H1 (cell line): Measurements from ENCODE around the gene FOXL2. TPM values are rescaled to one million over a fixed set of nuclear protein-coding genes. Genes with fewer than 3 reads are reported as not detected.

Experiments
- GABPA ChIP-seq: IDR thresholded peaks from 2 replicates; pipeline ENCODE4 v1.6.1; 2011; ENCODE audit warnings: mild to moderate bottlenecking, low read length, moderate library complexity, borderline replicate concordance; ENCODE audit not compliant: insufficient read depth
- JUND ChIP-seq: IDR thresholded peaks from 2 replicates; pipeline ENCODE4 v1.6.1; 2011; ENCODE audit warnings: mild to moderate bottlenecking, improper control_type of control experiment, low read length
- NRF1 ChIP-seq: IDR thresholded peaks from 2 replicates; pipeline ENCODE4 v1.6.1; 2011; ENCODE audit warnings: mild to moderate bottlenecking, low read depth, low read length, improper control_type of control experiment
- PHF8 ChIP-seq: fragments of 200-600 bp; sonication (generic); conservative IDR thresholded peaks from 2 replicates; pipeline ENCODE4 v1.7.1; 2012; ENCODE audit warnings: low read depth, mild to moderate bottlenecking, inconsistent platforms, low read length, moderate library complexity
- RNF2 ChIP-seq: fragments of 200-900, 300-1000 bp; sonication (generic); IDR thresholded peaks from 2 replicates; pipeline ENCODE4 v1.7.1; 2016; ENCODE audit warnings: borderline replicate concordance, low read depth, mild to moderate bottlenecking, antibody characterized with exemption, low read length; ENCODE audit not compliant: poor library complexity, severe bottlenecking; ENCODE audit errors: missing control alignments
- SP4 ChIP-seq: IDR thresholded peaks from 2 replicates; pipeline ENCODE4 v1.6.1; 2012; ENCODE audit warnings: low read length, inconsistent platforms
- SUZ12 ChIP-seq: fragments of 200-600 bp; sonication (generic); IDR thresholded peaks from 2 replicates; pipeline ENCODE4 v1.6.1; 2012; ENCODE audit warnings: mild to moderate bottlenecking, inconsistent platforms, low read length, moderate library complexity, mixed read lengths
- polyA plus RNA-seq, 7 experiments: library from polyadenylated mRNA; depleted of rRNA in 3 of 7; stranded (reverse) in 5 of 7; unstranded in 2 of 7; fragments of >200 nt in 5 of 7; fragments of 200-250 nt in 2 of 7; gene quantifications; 1 replicate in 5 of 7; 2 replicates in 1 of 7; 4 replicates in 1 of 7; pipeline versions ENCODE4 v1.2.1 to v1.2.3, GENCODE V29; 2011 to 2013; ENCODE audit warnings: missing spikeins in 2 of 7, mixed read lengths in 2 of 7
- total RNA-seq: library from RNA; stranded (reverse); fragmentation: NEBNext Ultra II Directional; extraction: Animal tissue kit (Norgen Biotek cat#: 25700); gene quantifications from 2 replicates; pipeline ENCODE4 v1.2.1, GENCODE V29; 2021
- TF ChIP-seq, protein P1 (sequence below): IDR thresholded peaks from 2 replicates; pipeline ENCODE4 v1.6.1; 2012; ENCODE audit warnings: inconsistent platforms
- TF ChIP-seq, protein P2 (sequence below): IDR thresholded peaks from 2 replicates; pipeline ENCODE4 v1.6.1; 2012; ENCODE audit warnings: inconsistent platforms

The FOXL2 gene
- total and polyA plus RNA-seq, 2 of the 8 experiments (the other 6 are each of a cell fraction or from before 2014, with no cell fraction given): 0.59 to 2.4 TPM

DNA sequence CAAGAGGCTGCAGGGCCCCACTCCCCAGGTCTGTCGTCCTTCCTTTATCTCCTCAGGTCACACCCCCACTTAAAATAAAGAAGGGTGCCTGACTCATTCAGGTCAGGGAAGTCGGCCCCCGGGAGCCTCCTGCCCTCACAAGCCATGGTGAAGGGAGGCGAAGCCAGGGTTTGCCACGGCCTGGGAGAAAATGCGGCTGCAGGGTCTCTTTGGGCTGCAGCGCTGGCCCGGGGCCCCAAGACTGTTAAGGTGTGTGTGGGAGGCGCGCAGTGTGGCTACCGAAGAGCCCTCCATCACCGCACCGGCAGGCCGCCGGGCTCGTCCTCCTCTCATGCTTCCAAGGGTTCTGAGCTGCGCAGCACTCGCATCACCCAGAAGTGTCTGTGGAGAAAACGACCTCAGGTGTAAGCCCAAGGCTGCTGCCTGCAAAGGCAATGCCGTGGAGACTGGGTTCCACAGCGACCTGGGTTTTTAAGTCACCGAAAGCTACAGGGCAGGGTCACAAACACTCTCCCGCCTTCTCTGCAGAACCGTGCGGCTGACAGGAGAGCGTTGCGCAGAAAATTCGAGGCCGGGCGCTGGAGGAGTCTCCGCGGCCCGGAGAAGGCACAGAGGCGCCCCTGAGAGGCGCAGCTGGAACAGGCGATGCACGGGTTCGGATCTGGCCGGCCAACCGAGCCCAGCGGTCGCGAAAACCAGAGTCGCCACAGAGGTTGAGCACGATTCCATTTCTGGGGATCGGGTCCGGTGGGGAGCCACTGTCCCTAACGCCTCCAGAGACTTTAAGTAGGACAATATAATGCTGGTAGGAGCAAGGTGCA lies 8.7 kb downstream of the FOXL2 start (continued):
- peak; percentile 85 for TF ChIP-seq SUZ12
- TF ChIP-seq SP4: no peak
- TF ChIP-seq, protein P1, sequence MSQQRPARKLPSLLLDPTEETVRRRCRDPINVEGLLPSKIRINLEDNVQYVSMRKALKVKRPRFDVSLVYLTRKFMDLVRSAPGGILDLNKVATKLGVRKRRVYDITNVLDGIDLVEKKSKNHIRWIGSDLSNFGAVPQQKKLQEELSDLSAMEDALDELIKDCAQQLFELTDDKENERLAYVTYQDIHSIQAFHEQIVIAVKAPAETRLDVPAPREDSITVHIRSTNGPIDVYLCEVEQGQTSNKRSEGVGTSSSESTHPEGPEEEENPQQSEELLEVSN: peak; percentile 95
- no peak for TF ChIP-seq NRF1
- TF ChIP-seq JUND: no peak
- TF ChIP-seq, protein P2, sequence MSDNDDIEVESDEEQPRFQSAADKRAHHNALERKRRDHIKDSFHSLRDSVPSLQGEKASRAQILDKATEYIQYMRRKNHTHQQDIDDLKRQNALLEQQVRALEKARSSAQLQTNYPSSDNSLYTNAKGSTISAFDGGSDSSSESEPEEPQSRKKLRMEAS: peak; percentile 60
- peak; percentile 79 for TF ChIP-seq RNF2
- TF ChIP-seq GABPA: no peak; the same call in 1 of the 2 replicates
- no peak for TF ChIP-seq PHF8
